HG03575 (cell line): ENCODE data around the gene CMIP.
"Not testable (repeated sequence)": the region's sequence is repeated elsewhere in the genome, so short reads cannot be mapped to it uniquely, and the experiment has no call there.

Source experiments
- ATAC-seq: cut with Tn5 transposase; IDR thresholded peaks from one replicate; pipeline ENCODE4 v1.9.1; 2021; ENCODE audit not compliant: unreplicated experiment, insufficient number of reproducible peaks, low FRiP score; ENCODE audit errors: extremely low read depth

The CMIP gene

GRCh38 chr16:81717662-81718189, 273.1 kb downstream of the CMIP start:
- ATAC-seq, result no peak

GRCh38 chr16:81718637-81719036, 274.0 kb downstream of the CMIP start:
- ATAC-seq, result no peak

GRCh38 chr16:81719993-81720392, 275.4 kb downstream of the CMIP start:
- no peak for ATAC-seq

- no peak for ATAC-seq
Measured at GRCh38 chr16:81720973-81721906, 276.6 kb downstream of the CMIP start.

- peak; percentile 77 for ATAC-seq
Measured at GRCh38 chr16:81723098-81723723, 278.6 kb downstream of the CMIP start.

- no peak for ATAC-seq
Measured at GRCh38 chr16:81728435-81728834, 283.8 kb downstream of the CMIP start.

GRCh38 chr16:81729451-81729850, 284.8 kb downstream of the CMIP start:
- ATAC-seq, result no peak

- ATAC-seq, result no peak
Measured at GRCh38 chr16:81730090-81731051, 285.8 kb downstream of the CMIP start.

GRCh38 chr16:81731649-81732048, 287.0 kb downstream of the CMIP start:
- no peak for ATAC-seq

- no peak for ATAC-seq
Measured at GRCh38 chr16:81732699-81733098, 288.1 kb downstream of the CMIP start.

- ATAC-seq, result no peak
Measured at GRCh38 chr16:81733295-81733694, 288.7 kb downstream of the CMIP start.

- no peak for ATAC-seq
Measured at GRCh38 chr16:81734632-81735434, 290.2 kb downstream of the CMIP start.

- peak; percentile 35 for ATAC-seq
Measured at GRCh38 chr16:81737885-81738536, 293.4 kb downstream of the CMIP start.

- ATAC-seq, result no peak
Measured at GRCh38 chr16:81738783-81739496, 294.3 kb downstream of the CMIP start.

GRCh38 chr16:81739503-81739902, 294.9 kb downstream of the CMIP start:
- no peak for ATAC-seq

- peak; percentile 49 for ATAC-seq
Measured at GRCh38 chr16:81740169-81740568, 295.6 kb downstream of the CMIP start.

- ATAC-seq, result not testable (repeated sequence)
Measured at GRCh38 chr16:81741430-81741770, 296.8 kb downstream of the CMIP start.
